GM12864 (cell line): ENCODE results near the gene GNAS-AS1.

Experiments
- DNase-seq: peaks from one replicate; pipeline ENCODE4 v3.0.0-alpha.2; 2011; ENCODE audit warnings: low read depth
- H3K4me3 ChIP-seq: 2 replicates; pipeline ENCODE4 v1.5.1; 2011; ENCODE audit warnings: mild to moderate bottlenecking, low read depth, low read length, control low read depth
- TF ChIP-seq, protein P1 (sequence below): IDR thresholded peaks from 2 replicates; pipeline ENCODE4 v1.5.1; 2011; ENCODE audit warnings: low read depth, mild to moderate bottlenecking, moderate library complexity, low read length, control low read depth, inconsistent platforms; ENCODE audit errors: missing control alignments

GNAS-AS1 gene

DNA sequence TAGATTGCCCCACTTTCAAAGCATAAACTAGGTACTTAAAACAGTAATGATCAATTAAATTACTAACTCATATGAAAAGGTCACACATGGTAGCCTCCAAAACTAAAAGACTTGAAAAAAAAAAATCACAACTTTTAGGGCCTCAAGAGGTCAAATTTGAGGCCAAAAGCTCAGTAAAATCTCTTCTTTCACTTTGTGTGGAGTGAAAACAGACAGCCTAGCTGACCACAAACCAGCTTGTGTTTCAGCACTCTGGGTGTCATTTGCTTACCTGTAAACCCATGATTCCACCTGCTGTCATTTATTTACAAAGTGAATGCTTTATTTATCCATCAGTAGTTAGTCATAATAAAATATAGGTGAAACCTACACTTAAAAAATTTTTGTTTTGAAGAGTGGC lies 35.8 kb upstream of the GNAS-AS1 start:
- no peak for DNase-seq
- TF ChIP-seq, protein P1, sequence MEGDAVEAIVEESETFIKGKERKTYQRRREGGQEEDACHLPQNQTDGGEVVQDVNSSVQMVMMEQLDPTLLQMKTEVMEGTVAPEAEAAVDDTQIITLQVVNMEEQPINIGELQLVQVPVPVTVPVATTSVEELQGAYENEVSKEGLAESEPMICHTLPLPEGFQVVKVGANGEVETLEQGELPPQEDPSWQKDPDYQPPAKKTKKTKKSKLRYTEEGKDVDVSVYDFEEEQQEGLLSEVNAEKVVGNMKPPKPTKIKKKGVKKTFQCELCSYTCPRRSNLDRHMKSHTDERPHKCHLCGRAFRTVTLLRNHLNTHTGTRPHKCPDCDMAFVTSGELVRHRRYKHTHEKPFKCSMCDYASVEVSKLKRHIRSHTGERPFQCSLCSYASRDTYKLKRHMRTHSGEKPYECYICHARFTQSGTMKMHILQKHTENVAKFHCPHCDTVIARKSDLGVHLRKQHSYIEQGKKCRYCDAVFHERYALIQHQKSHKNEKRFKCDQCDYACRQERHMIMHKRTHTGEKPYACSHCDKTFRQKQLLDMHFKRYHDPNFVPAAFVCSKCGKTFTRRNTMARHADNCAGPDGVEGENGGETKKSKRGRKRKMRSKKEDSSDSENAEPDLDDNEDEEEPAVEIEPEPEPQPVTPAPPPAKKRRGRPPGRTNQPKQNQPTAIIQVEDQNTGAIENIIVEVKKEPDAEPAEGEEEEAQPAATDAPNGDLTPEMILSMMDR = no peak
- H3K4me3 ChIP-seq = no peak overlapping the region

DNA sequence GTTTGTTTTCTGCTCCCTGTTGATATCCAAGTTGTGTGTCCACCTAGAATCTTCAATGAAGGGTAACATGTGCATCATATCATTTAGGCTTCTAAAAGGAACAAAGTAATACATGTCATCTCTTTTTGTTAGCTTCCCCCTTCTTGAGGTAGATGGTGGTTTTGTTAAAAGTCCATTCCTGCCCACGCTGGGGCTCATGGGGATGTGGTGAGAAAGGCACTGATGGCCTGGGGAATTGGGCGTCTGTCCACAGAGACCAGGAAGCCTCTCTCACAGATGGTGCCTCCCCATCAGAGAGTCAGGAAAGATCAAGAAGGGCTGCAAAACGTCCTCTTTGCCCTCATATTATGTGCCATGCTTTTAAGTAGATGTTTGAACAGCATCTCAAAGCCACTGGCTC lies 34.3 kb upstream of the GNAS-AS1 start:
- H3K4me3 ChIP-seq = no peak overlapping the region
- DNase-seq = no peak
- TF ChIP-seq, protein P1 = no peak

DNA sequence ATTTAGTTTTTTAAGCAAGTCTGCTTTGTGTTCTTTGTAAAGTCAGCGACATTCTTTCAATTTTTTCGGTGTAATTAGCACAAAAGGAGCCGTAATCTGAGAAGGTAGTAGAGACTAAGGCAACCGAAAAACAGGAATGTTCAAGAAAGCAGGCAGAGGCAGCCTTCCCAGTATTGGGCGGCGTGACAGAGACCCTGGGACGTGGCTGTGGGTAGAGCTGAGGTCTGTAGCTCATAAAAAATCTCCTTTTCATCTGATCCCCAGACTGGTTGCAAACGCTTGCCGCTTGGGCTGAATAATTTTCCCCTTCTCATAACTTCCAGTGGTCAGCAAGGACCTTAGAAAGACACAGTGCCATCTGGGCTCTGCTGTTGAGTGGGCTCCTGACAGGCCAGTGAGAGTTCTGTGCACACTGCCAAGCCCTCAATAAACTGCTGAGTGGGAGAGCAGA lies 32.6 kb upstream of the GNAS-AS1 start:
- no peak for DNase-seq
- TF ChIP-seq, protein P1 = no peak
- no peak overlapping the region for H3K4me3 ChIP-seq

DNA sequence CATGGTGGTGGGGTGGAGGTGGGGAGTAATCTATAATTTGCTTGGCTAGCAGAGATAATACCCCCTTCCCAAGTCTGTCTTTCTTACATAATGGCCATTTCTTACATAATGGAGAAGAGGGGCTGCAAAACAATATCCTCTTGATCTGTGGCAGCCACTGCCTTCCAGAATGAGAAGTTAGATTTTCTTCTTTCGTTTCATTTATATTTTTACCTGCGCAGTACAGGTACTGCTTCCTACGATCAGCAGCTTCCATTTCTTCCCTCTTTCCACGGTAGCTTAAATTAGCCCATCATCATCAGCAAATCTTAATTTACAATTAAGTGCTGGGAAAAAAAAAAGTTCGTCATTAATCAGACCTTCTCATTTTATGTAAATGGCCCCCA lies 32.0 kb upstream of the GNAS-AS1 start:
- no peak overlapping the region for H3K4me3 ChIP-seq
- TF ChIP-seq, protein P1 = no peak
- no peak for DNase-seq

DNA sequence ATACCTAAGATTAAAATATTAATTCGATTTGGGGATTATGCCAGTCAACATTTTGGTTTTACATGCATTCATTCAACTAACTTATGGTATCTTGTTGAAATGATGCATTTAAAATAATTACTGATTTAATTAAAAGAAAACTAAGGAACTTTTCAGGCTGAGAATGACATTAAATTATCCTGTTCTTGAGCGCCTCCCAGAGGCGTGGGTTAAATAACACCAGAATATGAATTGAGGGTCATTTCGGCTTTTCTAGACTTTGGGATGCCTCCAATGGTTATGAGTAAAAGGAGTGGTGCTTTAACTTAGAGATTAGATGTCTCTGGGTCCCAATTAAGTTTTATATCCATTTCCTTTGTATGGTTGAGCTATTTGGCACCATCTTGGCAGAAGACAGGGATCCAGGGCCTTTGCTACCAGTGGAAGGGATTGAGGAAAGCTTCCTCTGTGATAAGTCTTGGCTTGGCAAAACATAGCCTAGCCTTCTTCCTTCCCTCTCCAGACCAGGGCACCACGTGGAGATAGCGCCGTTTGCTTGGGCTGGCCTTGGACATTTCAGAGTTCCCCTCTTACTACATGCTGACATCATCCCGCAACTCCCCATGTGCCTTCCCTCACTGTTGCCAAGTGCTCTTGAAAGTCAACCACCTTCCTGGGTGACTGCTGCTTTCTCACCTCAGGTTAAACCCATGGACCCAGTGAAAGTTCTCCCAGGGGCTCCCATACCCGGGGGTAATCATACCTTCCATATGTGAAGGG lies 30.5 kb upstream of the GNAS-AS1 start:
- no peak overlapping the region for H3K4me3 ChIP-seq
- DNase-seq = no peak
- TF ChIP-seq, protein P1 = peak; percentile 24

DNA sequence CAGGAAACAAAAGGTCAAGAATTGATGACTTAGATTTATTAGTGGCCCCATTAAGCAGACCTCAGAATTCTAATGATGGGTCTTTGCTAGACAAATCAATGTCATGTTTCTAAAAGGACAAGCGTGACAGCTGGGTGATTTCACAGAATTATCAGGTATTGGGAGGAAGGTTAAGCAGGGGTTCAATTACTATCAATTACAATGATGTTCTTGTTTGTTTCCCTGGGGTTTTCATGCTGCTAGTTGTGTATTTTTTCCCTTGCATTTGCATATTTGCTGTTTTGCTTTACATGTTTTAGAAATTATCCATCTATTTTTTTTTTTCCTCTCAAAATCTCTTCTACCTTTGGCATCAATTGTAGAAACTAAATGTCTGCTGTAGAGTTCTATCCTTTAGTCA lies 29.7 kb upstream of the GNAS-AS1 start:
- no peak overlapping the region for H3K4me3 ChIP-seq
- no peak for DNase-seq
- TF ChIP-seq, protein P1 = no peak

DNA sequence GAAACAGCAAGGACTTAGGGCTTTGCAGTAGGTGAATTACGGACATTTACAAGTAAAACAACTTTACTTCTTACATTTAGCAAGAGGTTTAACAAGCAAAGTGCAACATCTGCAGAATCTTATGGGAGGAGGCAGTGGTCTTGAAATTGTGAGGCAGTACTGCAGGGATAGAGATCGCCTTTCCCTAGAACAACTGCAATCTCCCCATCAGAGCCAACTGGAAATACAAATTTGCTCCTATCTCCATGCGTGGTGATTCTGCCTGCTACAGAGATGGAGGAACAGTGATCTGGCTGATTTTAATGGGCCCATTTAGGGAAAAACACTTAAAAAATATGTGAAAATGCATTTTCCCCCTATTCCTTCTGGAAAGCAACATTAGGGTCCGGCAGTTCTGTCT lies 27.7 kb upstream of the GNAS-AS1 start:
- no peak for DNase-seq
- TF ChIP-seq, protein P1 = no peak
- no peak overlapping the region for H3K4me3 ChIP-seq
